Endometrial microvascular endothelial cells (primary cell): ENCODE measurements around the gene NF2. TPM values are rescaled to one million over a fixed set of nuclear protein-coding genes. Genes with fewer than 3 reads are reported as not detected.
"Not testable (repeated sequence)": the region's sequence is repeated elsewhere in the genome, so short reads cannot be mapped to it uniquely, and the experiment has no call there.

Experiments
- in situ Hi-C: cut with HindIII; loops from 2 replicates; pipeline ENCODE4 v1.10.0; 2017; ENCODE audit warnings: low sequenced_read_pairs, low pct_unique_long_range_greater_than_20kb; ENCODE audit errors: inconsistent ontology term
- total RNA-seq: library from RNA; depleted of rRNA; stranded (reverse); fragments of >200 nt; gene quantifications from one replicate; pipeline ENCODE4 v1.2.3, GENCODE V29; 2015; ENCODE audit errors: inconsistent ontology term

Gene NF2
- total RNA-seq, 1 donor from 2014 or later, result 127 TPM

DNA sequence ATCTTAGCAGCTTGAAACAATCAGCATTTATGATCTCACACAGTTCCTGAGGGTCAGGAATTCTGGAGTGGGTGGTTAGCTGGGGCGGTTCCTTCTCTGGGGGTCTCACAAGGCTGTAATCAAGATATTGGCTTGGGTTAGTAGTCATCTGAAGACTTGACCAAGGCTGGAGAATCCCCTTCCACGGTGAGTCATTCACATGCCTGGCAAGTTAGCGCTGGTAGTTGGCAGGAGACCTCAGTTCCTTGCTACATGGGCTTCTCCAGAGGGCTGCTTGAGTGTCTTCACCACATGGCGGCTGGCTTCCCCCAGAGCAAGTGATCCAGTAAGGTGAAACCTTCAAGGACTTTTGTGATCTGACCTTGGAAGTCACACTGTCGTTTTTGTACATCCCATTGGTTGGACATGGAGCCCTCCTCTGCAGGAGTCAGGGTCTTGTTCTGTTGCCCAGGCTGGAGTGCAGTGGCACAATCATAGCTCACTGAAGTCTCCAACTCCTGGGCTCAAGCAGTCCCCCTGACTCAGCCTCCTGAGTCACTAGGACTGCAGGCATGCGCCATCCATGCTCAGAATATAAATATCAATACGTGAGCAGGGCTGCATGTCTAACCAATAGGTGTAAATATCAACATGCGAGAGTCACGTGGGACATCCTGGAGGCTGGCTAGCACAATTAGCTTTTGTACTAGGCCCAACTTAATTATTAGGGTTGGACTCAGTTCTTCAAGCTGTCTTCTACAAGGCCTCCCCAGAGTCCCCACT, 15.3 kb upstream of the NF2 start:
- in situ Hi-C loops, result no loop called here

DNA sequence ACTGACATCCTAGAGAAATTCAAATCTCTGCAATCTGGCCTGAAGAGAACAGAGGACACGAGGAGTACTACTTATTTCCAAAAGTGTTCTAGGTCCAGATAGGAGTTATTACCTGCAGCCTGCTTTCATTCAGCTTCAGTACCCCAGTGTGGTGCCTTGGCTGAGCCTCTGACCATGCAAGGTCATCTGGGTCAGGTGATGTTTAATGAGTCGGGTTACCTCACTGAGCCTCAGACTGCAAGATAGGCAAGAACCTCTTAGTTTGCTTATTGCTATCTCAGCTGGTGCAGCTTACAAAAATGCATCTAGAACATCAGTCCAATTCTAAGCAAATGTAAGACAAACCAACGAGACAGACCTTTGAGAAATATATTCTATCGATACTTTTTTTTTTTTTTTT, 9.5 kb upstream of the NF2 start:
- in situ Hi-C loops, result no loop called here

DNA sequence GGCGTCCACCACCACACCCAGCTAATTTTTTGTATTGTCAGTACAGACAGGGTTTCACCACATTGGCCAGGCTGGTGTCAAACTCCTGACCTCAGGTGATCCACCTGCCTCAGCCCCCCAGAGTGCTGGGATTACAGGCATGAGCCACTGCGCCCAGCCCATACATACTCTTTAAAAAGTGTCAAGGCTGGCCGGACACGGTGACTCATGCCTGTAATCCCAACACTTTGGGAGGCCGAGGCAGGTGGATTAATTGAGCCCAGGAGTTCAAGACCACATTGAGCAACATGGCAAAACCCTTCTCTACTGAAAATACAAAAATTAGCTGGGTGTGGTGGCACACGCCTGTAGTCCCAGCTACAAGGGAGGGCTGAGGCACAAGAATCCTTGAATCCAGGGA, 9.0 kb upstream of the NF2 start:
- in situ Hi-C loops, result not testable (repeated sequence)

DNA sequence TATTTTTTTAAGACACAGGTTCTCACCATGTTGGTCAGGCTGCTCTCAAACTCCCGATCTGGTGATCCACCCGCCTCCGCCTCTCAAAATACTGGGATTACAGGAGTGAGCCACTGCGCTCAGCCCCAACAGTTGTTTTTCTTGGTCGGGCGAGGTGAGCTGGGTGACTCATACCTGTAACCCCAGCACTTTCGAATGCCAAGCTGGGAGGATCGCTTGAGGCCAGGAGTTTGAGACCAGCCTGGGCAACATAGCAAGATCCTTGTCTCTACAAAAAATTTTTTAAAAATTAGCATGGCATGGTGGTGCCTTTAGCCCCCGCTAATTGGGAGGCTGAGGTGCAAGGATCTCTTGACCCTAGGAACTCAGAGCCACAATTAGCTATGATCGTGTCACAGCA, 7.0 kb upstream of the NF2 start:
- in situ Hi-C loops, result no loop called here

DNA sequence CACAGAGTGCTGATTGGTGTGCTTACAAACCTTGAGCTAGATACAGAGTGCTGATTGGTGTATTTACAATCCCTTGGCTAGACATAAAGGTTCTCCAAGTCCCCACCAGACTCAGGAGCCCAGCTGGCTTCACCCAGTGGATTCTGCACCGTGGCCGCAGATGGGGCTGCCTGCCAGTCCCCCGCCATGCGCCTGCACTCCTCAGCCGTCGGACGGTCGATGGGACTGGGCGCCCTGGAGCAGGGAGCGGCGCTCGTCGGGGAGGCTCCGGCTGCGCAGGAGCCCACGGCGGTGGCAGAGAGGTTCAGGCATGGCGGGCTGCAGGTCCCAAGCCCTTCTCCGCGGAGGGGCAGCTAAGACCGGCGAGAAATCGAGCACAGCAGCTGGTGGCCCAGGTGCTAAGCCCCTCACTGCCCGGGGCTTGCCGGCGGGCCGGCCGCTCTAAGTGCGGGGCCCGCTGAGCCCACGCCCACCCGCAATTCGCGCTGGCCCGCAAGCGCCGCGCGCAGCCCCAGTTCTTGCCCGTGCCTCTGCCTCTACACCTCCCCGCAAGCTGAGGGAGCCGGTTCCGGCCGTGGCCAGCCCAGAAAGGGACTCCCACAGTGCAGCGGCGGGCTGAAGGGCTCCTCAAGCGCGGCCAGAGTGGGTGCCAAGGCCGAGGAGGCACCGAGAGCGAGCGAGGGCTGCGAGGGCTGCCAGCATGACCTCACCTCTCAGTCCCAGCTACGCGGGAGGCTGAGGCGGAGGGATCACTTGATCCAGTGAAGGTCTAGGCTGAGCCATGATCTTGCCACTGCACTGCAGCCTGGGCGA, 5.4 kb upstream of the NF2 start:
- in situ Hi-C loops, result not testable (repeated sequence)

DNA sequence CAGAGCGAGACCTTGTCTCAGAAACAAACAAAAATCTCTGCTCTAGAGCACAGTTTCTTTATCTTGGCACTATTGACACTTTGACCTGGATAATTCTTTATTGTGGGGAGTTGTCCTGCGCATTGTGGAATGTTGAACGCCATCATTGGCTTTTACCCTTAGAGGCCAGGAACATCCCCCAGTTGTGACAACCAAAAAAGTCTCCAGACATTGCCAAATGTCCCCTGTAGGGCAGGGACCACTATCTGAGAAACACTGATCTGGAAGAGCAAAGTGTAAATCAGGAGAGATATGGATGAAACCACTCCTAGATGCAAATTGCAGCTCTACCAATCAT, 4.8 kb upstream of the NF2 start:
- in situ Hi-C loops, result no loop called here

DNA sequence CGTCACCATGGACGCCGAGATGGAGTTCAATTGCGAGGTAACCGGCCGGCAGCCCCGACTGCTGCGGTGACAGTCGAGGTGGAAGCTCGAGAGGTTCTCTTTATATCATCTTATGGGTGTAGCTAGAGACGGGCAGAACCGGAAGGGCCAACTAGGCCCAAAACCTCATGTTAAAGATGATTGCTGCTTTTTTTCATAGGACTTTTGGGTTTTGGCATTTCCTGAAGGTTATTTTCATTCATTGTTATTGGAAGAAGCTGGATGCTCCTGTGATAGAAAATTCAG, 585 bp downstream of the NF2 start:
- in situ Hi-C loops, result no loop called here

DNA sequence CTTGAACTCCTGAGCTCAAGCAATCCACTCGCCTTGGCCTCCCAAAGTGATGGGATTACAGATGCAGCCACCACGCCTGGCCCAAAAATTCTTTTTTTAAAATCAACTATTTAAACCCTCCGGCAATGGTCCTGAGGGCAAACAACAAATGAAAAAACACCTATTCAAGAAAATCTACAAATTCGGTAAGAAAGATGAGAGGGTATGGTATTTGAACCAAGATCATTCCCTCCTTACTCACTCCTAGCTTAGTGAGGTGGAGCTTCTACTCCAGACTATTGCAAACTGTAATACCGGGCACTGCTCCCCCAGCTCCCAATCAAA, 2.1 kb downstream of the NF2 start:
- in situ Hi-C loops, result no loop called here

DNA sequence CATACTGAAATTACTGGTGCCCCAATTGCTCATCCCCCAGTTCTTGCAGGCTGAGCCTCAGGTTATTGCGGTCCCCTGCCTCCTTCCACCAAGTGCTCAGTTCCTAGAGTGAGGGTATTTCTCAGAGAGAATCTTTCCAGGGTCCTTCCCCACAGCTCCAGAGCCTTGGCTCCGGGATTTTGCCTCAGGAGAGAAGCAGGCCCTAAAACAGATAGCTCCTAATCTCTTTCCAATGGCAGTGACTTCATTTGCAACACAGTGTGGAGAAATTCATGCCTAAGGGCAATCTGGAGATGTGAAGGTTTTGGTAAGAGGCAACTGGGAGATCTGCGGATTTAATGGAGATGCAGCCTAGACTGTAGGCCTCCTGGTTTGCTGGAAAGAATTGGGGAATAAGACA, 2.9 kb downstream of the NF2 start:
- in situ Hi-C loops, result no loop called here

DNA sequence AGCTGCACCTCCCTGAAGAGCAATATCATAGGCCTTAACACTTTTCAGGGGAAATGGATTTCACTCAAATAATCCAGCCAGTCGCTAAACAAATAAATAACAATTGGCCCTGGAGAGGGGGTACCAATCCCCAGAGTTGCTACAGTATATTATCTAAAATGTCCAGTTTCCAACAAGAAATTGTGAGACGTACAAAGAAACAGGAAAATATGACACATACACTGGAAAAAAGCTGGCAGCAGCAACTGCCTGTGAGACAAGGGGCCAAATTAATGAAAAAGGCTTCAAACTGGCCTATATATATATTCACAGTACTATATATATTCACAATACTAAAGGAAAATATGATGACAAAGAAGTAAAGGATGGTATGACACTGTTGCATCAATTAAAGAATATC, 4.0 kb downstream of the NF2 start:
- in situ Hi-C loops, result no loop called here

DNA sequence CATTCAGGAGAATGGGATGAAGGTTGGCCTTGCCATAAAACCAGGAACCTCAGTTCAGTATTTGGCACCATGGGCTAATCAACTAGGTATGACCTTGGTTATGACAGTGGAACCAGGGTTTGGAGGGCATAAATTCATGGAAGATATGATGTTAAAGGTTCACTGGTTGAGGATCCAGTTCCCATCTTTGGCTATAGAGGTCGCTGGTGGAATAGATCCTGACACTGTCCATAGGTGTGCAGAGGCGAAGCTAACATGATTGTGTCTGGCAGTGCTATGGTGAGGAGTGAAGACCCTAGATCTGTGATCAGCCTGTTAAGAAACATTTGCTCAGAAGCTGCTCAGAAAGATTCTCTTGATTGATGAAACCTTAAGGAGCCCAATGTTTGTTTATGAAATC, 5.7 kb downstream of the NF2 start:
- in situ Hi-C loops, result no loop called here

DNA sequence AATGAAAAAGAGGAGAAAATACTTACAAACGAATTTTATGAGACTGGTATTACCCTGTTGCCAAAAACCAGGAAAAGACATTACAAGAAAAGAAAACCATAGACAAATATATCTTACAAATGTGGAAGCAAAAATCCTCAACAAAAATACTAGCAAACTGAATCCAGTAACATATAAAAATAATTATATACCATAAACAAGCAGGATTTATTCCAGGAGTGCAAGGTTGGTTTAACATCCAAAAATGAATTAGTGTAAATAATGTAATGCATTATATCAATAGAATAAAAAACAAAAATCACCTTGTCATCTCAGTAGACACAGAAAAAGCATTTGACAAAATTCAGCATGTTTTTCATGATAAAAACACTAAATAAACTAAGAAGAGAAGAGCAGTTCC, 7.3 kb downstream of the NF2 start:
- in situ Hi-C loops, result no loop called here

DNA sequence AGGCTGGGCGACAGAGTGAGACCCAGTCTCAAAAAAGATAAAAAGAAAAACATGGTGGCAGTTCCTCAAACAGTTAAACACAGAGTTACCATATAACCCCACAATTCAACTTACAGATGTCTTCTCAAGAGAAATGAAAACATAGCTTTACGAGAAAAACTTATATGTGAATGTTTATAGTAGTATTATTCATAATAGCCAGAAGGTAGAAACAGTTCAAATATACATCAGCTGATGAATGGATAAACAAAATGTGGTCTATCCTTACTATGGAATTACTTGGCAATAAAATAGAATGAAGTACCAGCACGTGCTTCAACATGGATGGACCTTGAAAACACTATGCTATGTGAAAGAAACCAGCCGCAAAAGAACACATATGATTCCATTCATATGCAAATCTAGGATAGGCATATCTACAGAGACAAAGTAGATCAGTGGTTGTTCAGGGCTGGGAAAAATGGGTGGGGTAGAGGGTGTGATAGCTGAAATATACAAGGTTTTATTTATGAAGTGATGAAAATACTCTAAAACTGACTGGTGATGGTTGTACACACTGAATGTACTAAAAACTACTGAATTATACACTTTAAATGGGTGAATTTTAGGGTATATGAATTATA, 12.4 kb downstream of the NF2 start:
- in situ Hi-C loops, result no loop called here

DNA sequence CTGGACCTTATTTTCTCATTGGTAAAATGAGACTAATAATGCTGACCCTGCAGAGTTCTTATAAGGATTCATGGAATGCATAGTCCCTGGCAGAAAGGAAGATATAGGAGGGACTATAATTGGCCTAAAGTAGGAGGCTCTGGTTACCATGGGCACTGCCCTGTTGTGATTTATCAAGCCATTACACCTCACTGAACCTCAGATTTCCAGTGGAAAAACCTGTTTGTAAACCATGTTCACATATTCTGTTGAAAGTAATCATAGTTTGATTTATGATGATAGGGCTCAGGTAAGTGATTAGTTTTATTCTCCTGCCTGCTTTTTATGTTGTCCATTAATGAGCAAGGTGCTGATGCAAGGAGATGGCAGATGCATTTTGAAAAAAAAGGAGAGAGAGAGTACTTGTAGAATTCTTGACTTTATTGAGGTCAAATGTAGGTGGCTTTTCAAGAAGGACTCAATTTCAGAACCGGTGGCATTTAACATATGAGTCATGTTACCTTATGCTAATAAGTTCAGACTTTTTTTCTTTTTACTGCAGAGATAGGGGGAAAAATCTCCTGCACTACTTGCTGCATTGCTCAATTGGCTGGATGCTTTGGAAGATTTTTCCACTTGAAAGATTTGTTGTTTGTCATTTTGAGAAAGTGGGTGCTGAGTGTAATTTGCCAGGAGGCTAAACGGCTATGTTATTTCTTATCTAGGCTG, 14.6 kb downstream of the NF2 start:
- in situ Hi-C loops, result no loop called here

DNA sequence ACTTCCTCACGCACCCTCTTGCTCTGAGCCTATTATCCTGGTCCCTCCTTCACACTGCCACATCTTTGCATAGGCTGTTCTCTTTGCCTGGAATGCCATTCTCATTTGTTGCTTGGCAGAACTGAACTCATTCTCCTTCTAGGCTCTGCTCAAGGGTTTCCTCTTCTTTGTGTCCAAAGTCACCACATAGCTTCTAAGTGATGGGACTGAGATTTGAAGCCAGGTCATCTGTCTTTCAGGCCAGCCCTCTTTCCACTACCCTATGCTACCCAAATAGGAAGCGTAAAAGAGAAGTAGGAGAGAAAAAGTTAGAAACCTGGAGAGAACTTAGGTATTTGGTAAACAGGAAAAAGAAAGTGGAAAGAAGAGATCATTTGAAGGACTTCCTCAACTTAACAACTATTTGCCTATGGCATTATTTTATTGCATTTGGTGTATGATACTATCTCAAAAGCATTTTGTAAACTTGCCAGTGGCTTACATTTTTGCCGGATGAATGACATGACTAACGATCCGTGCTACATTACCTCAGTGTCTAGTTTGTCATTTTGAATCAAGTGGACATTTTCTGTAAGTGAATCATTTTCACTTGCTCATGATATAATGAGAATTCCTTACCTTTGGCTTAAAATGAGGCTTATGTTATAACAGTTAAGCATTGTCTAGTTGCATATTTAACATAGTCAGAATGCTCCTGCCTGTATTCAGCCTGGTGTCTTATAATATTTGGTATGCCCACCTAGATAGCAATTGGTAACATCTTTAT, 18.5 kb downstream of the NF2 start:
- in situ Hi-C loops, result no loop called here

DNA sequence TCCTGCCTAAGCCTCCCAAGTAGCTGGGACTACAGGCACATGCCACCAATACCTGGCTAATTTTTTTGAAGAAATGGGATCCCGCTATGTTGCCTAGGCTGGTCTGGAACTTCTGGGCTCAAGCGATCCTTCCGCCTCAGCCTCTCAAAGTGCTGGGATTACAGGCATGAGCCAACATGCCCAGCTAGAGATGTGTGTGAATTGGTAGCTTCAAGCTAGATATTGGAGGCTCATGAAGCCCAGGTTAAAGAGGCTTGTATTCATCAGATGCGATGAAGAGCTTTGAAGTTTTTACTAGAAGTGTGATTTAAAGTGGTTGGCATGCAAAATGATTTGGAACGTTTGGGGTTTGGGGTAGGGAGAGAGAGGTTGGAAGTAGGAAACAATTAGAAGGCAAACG, 19.6 kb downstream of the NF2 start:
- in situ Hi-C loops, result no loop called here

DNA sequence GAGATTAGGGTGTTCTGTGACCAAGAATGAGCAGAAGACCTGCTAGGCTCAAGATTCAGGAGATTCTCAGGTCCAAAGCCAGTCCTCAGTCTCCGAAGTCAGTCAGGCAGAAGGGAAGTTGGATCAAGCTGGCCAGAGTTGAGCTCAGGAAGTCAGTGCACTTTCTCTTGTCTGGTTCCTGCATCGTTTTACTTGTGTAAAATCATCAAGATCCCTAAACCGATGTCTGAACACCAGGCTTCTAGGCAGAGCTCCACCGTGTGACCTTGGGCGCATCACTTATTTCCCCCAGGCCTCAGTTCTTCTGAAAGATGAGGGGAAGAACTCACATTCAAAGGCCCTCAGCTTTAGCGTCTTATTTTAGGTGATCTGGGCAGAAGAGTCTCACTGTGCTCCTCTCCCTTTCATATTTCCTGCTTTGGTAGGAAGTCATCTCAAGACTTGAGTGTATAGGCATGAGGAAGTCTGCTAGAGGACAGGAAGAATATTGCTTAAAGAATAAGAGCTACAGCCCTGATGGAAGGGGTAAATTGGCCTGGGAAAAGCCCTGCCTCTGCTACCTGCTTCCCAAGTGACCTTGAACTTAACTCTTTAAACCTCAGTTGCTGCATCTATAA, 20.2 kb downstream of the NF2 start:
- in situ Hi-C loops, result no loop called here

DNA sequence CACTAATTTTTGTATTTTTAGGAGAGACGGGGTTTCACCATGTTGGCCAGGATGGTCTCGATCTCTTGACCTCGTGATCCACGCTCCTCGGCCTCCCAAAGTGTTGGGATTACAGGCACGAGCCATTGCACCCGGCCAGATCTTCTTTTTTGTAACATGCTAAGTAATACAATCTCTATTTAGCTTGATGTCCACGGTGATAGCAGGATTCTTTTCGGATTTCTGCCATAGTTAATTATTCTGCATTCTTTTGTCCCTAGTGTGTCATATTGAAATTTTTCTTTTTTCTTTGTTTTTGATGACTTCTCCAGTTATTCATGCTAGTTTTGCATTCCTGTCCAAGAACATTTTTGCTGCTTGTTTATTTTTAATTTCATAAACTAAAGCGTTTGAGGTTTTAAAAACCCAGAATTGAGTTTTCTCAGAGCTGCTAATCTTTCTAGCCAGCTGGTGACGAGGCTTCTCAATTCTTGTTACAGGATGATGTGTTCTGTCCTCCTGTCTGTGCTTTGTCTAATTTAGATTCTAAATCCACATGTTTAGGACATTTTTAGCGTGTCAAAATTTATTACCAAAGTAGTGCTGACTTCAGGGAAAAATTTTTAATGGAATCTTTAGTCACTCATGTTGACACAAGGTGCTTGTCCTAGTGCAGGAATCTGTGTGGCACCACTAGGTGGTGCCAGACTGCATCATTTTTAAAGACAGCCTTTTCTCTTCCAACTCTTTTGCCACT, 21.8 kb downstream of the NF2 start:
- in situ Hi-C loops, result no loop called here
